H1 (cell line): ENCODE measurements around the gene HACD3. TPM values are rescaled to one million over a fixed set of nuclear protein-coding genes. Genes with fewer than 3 reads are reported as not detected.

ENCODE experiments used
- CTCF ChIA-PET: fragments of 300-600 bp; sonication (Branson Sonifier 250); formaldehyde crosslinking; loops from one replicate; lab custom pipeline; 2021; ENCODE audit not compliant: partially characterized antibody; lab: Charles Lee
- POLR2A ChIA-PET: fragments of 300-600 bp; sonication (Branson Sonifier 250); formaldehyde crosslinking; loops from one replicate; lab custom pipeline; 2021; ENCODE audit warnings: inconsistent platforms; ENCODE audit not compliant: partially characterized antibody; lab: Charles Lee
- DNase-seq, 2 experiments: peaks; one replicate each; pipeline versions ENCODE4 v3.0.0 to v3.0.0-alpha.2; 2010 to 2022; ENCODE audit warnings: low spot score in 2 of 2, low read depth in 1 of 2, mixed read lengths in 1 of 2
- FAIRE-seq: peaks from 2 replicates; lab custom pipeline; 2011; peaks lifted over from hg19 to GRCh38; lab: Jason Lieb, UNC
- H2AFZ ChIP-seq: 2 replicates; pipeline ENCODE4 v1.8.1; 2012; ENCODE audit warnings: low read length, inconsistent platforms
- H2AK5ac ChIP-seq: 2 replicates; pipeline ENCODE4 v1.6.1; 2013; ENCODE audit warnings: low read depth, low read length
- H2BK120ac ChIP-seq: replicated peaks from 2 replicates; pipeline ENCODE3; 2013; ENCODE audit warnings: low read depth, low read length, inconsistent platforms
- H2BK12ac ChIP-seq: 2 replicates; pipeline ENCODE4 v1.6.1; 2013; ENCODE audit warnings: low read depth, low read length
- H2BK15ac ChIP-seq: 2 replicates; pipeline ENCODE4 v1.6.1; 2013; ENCODE audit warnings: low read length
- H2BK20ac ChIP-seq: 2 replicates; pipeline ENCODE4 v1.6.1; 2013; ENCODE audit warnings: low read length
- H2BK5ac ChIP-seq: 2 replicates; pipeline ENCODE4 v1.6.1; 2013; ENCODE audit warnings: low read depth, low read length
- H3K14ac ChIP-seq: 2 replicates; pipeline ENCODE4 v1.6.1; 2013; ENCODE audit warnings: inconsistent platforms; ENCODE audit not compliant: insufficient read length
- H3K18ac ChIP-seq: 2 replicates; pipeline ENCODE4 v1.6.1; 2013; ENCODE audit warnings: low read length; ENCODE audit errors: extremely low read depth
- H3K23ac ChIP-seq: 2 replicates; pipeline ENCODE4 v1.6.1; 2013; ENCODE audit warnings: inconsistent platforms; ENCODE audit not compliant: insufficient read length
- H3K23me2 ChIP-seq: 2 replicates; pipeline ENCODE4 v1.6.1; 2013; ENCODE audit warnings: low read depth, low read length
- H3K27ac ChIP-seq: 2 replicates; pipeline ENCODE4 v1.6.1; 2011; ENCODE audit warnings: low read depth, low read length, inconsistent platforms
- H3K27me3 ChIP-seq, 4 experiments: replicated peaks in 1 of 4; 1 replicate in 1 of 4; 2 replicates in 3 of 4; pipeline versions ENCODE4 v1.6.1 to v1.8.1; 2011 to 2013; ENCODE audit warnings: low read length in 3 of 4, mild to moderate bottlenecking in 3 of 4, inconsistent platforms in 2 of 4, mixed read lengths in 2 of 4, moderate library complexity in 1 of 4; ENCODE audit not compliant: control insufficient read depth in 3 of 4, insufficient read depth in 3 of 4; ENCODE audit errors: extremely low read depth in 1 of 4
- H3K36me3 ChIP-seq, 4 experiments: 2 replicates each; pipeline versions ENCODE4 v1.6.1 to v1.8.1; 2011 to 2013; ENCODE audit warnings: mild to moderate bottlenecking in 4 of 4, low read length in 3 of 4, moderate library complexity in 2 of 4, control low read depth in 1 of 4, inconsistent platforms in 1 of 4; ENCODE audit not compliant: insufficient read depth in 4 of 4, control insufficient read depth in 2 of 4
- H3K4ac ChIP-seq: replicated peaks from 2 replicates; pipeline ENCODE3; 2013; ENCODE audit warnings: low read length, low read depth, mixed read lengths, inconsistent platforms; ENCODE audit not compliant: insufficient read length
- H3K4me1 ChIP-seq, 4 experiments: replicated peaks in 1 of 4; 1 replicate in 1 of 4; 2 replicates in 3 of 4; pipeline versions ENCODE4 v1.6.1 to v1.8.1; 2011 to 2013; ENCODE audit warnings: low read length in 3 of 4, inconsistent platforms in 2 of 4, mixed read lengths in 1 of 4; ENCODE audit not compliant: insufficient read depth in 4 of 4, control insufficient read depth in 3 of 4
- H3K4me2 ChIP-seq, 2 experiments: 2 replicates each; pipeline versions ENCODE4 v1.6.1 to v1.8.1; 2011 to 2013; ENCODE audit warnings: low read depth in 2 of 2, low read length in 2 of 2, control low read depth in 1 of 2, inconsistent platforms in 1 of 2, mild to moderate bottlenecking in 1 of 2; ENCODE audit not compliant: insufficient read depth in 1 of 2
- H3K4me3 ChIP-seq, 4 experiments: fragments of 200-600, 300-600 bp in 1 of 4; sonication (generic), shearing (Covaris generic), sonication (Bioruptor Twin) in 1 of 4; 2 replicates each; pipeline versions ENCODE4 v1.5.1 to v1.8.1; 2011 to 2016; ENCODE audit warnings: low read length in 4 of 4, low read depth in 3 of 4, control low read depth in 2 of 4, inconsistent platforms in 2 of 4, mild to moderate bottlenecking in 2 of 4, mixed read lengths in 1 of 4, moderate library complexity in 1 of 4; ENCODE audit not compliant: insufficient read depth in 2 of 4; ENCODE audit errors: extremely low read depth in 1 of 4
- H3K56ac ChIP-seq: replicated peaks from 2 replicates; pipeline ENCODE3; 2013; ENCODE audit warnings: low read depth, mild to moderate bottlenecking, mixed read lengths, low read length, inconsistent platforms; ENCODE audit not compliant: insufficient read length
- H3K79me1 ChIP-seq: 2 replicates; pipeline ENCODE4 v1.6.1; 2013; ENCODE audit warnings: low read depth, low read length, control low read depth
- H3K79me2 ChIP-seq, 2 experiments: 2 replicates each; pipeline versions ENCODE4 v1.6.1 to v1.8.1; 2012 to 2013; ENCODE audit warnings: low read length in 2 of 2, mild to moderate bottlenecking in 2 of 2, inconsistent platforms in 1 of 2; ENCODE audit not compliant: insufficient read depth in 2 of 2, control insufficient read depth in 1 of 2
- H3K9ac ChIP-seq, 4 experiments: replicated peaks in 1 of 4; 1 replicate in 1 of 4; 2 replicates in 3 of 4; pipeline versions ENCODE4 v1.6.1 to v1.8.1; 2011 to 2013; ENCODE audit warnings: low read depth in 3 of 4, low read length in 3 of 4, control low read depth in 2 of 4, mild to moderate bottlenecking in 2 of 4, moderate library complexity in 2 of 4, inconsistent platforms in 1 of 4; ENCODE audit errors: extremely low read depth in 1 of 4
- H3K9me3 ChIP-seq, 2 experiments: 2 replicates each; pipeline versions ENCODE4 v1.6.1 to v1.8.1; 2012 to 2013; ENCODE audit warnings: mild to moderate bottlenecking in 2 of 2, moderate library complexity in 2 of 2, control low read depth in 1 of 2, inconsistent platforms in 1 of 2, low read depth in 1 of 2, low read length in 1 of 2, mixed read lengths in 1 of 2; ENCODE audit not compliant: insufficient read depth in 2 of 2
- H4K20me1 ChIP-seq, 2 experiments: replicated peaks in 1 of 2; 2 replicates each; pipeline versions ENCODE3 to v1.8.1; 2011 to 2013; ENCODE audit warnings: inconsistent platforms in 2 of 2, low read length in 2 of 2, mild to moderate bottlenecking in 1 of 2; ENCODE audit not compliant: insufficient read depth in 2 of 2, control insufficient read depth in 1 of 2
- H4K5ac ChIP-seq: 2 replicates; pipeline ENCODE4 v1.6.1; 2013; ENCODE audit warnings: low read length, low read depth, mixed read lengths, inconsistent platforms; ENCODE audit not compliant: insufficient read length
- H4K8ac ChIP-seq: 2 replicates; pipeline ENCODE4 v1.8.0; 2013; ENCODE audit warnings: mild to moderate bottlenecking, moderate library complexity, low read length, inconsistent platforms; ENCODE audit not compliant: insufficient read depth; ENCODE audit errors: extremely low read depth
- H4K91ac ChIP-seq: replicated peaks from 2 replicates; pipeline ENCODE3; 2013; ENCODE audit warnings: low read length, mixed read lengths, inconsistent platforms; ENCODE audit not compliant: insufficient read length
- POLR2A ChIP-seq, 2 experiments: IDR thresholded peaks; 1 replicate in 1 of 2; 2 replicates in 1 of 2; pipeline ENCODE4 v1.6.1; 2011; ENCODE audit warnings: low read depth in 2 of 2, low read length in 2 of 2, mild to moderate bottlenecking in 2 of 2; ENCODE audit errors: control extremely low read depth in 1 of 2
- POLR2AphosphoS5 ChIP-seq: IDR thresholded peaks from 2 replicates; pipeline ENCODE4 v1.6.1; 2011; ENCODE audit warnings: low read depth, low read length
- SIRT6 ChIP-seq: IDR thresholded peaks from one replicate; pipeline ENCODE4 v1.7.1; 2012; ENCODE audit warnings: low read length, inconsistent platforms
- SIX5 ChIP-seq: IDR thresholded peaks from 2 replicates; pipeline ENCODE4 v1.6.1; 2011; ENCODE audit warnings: mild to moderate bottlenecking, low read depth, low read length
- TAF1 ChIP-seq: IDR thresholded peaks from 2 replicates; pipeline ENCODE4 v1.6.1; 2011; ENCODE audit warnings: mild to moderate bottlenecking, low read depth, low read length
- TCF12 ChIP-seq: IDR thresholded peaks from 2 replicates; pipeline ENCODE4 v1.6.1; 2011; ENCODE audit warnings: low read depth, mild to moderate bottlenecking, low read length
- WGBS, 2 experiments: shearing (Covaris generic) in 1 of 2; methylation state at CpG; one replicate each; pipeline versions ENCODE4 v1.1.6 to v1.1.7; 2013 to 2015; ENCODE audit warnings: low lambda C conversion rate in 2 of 2, mixed read lengths in 2 of 2, inconsistent platforms in 1 of 2, low coverage in 1 of 2, missing lambda C conversion rate in 1 of 2; ENCODE audit not compliant: insufficient replicate concordance in 2 of 2, insufficient coverage in 1 of 2, insufficient read length in 1 of 2; ENCODE audit errors: extremely low coverage in 1 of 2, missing lambda C conversion rate in 1 of 2; 5-methylcytosine and 5-hydroxymethylcytosine counted together
- polyA plus RNA-seq, 7 experiments: library from polyadenylated mRNA; depleted of rRNA in 3 of 7; stranded (reverse) in 5 of 7; unstranded in 2 of 7; fragments of >200 nt in 5 of 7; fragments of 200-250 nt in 2 of 7; gene quantifications; 1 replicate in 5 of 7; 2 replicates in 1 of 7; 4 replicates in 1 of 7; pipeline versions ENCODE4 v1.2.1 to v1.2.3, GENCODE V29; 2011 to 2013; ENCODE audit warnings: missing spikeins in 2 of 7, mixed read lengths in 2 of 7
- total RNA-seq: library from RNA; stranded (reverse); fragmentation: NEBNext Ultra II Directional; extraction: Animal tissue kit (Norgen Biotek cat#: 25700); gene quantifications from 2 replicates; pipeline ENCODE4 v1.2.1, GENCODE V29; 2021
- TF ChIP-seq, protein P1 (sequence below): IDR thresholded peaks from 2 replicates; pipeline ENCODE4 v1.6.1; 2011; ENCODE audit warnings: low read depth, mild to moderate bottlenecking, low read length; ENCODE audit not compliant: insufficient read depth

HACD3 gene
- total and polyA plus RNA-seq, 2 of the 8 experiments (the other 6 are each of a cell fraction or from before 2014, with no cell fraction given), result 78.8 to 120 TPM

GRCh38 chr15:65509321-65509720, 20.9 kb upstream of the HACD3 start:
- no peak overlapping the region for H2BK12ac ChIP-seq
- DNase-seq, result no peak
- H3K27me3 ChIP-seq, result no peaks in the 10 kb centered on the region
- no peak overlapping the region for H4K5ac ChIP-seq
- H2BK120ac ChIP-seq, result no peak overlapping the region
- no peak overlapping the region for H2BK20ac ChIP-seq
- 82% methylated on average over 2 of the region's 2 CpGs; no CpG with 5 or more reads in 1 of the 2 experiments for WGBS, 2 experiments
- H3K56ac ChIP-seq, result no peak overlapping the region
- peaks cover 0 to 43% (median 9%) of the 10 kb centered on the region in 4 experiments; a peak in 4 of 8 replicates for H3K36me3 ChIP-seq
- no peak overlapping the region for H2AFZ ChIP-seq
- H2BK15ac ChIP-seq, result no peak overlapping the region
- H3K79me1 ChIP-seq, result no peaks in the 10 kb centered on the region
- no peaks in the 10 kb centered on the region for H3K23me2 ChIP-seq
- no peak for FAIRE-seq
- H4K91ac ChIP-seq, result no peak overlapping the region
- POLR2A ChIA-PET, result interaction anchor here (0.6 to 1.5 kb wide), 6 partner anchors 9 to 174 kb away, joined by 3 to 5 read pairs (median 4); no protein-coding TSS in a partner anchor
- no peak overlapping the region for H4K8ac ChIP-seq
- no peak overlapping the region for H3K23ac ChIP-seq
- H3K9ac ChIP-seq, result no peak overlapping the region
- no peak overlapping the region for H3K4me3 ChIP-seq
- H3K18ac ChIP-seq, result no peak overlapping the region
- H4K20me1 ChIP-seq, result no peaks in the 10 kb centered on the region
- 0 out of 4 replicates have a peak, but pooled peaks cover 0 to 7% of the 10 kb centered on the region in 2 experiments for H3K79me2 ChIP-seq
- no peak overlapping the region for H2BK5ac ChIP-seq
- no peak overlapping the region for H3K14ac ChIP-seq
- no peaks in the 10 kb centered on the region for H3K4me1 ChIP-seq
- no peaks in the 10 kb centered on the region for H3K9me3 ChIP-seq
- TF ChIP-seq SIX5, result no peak
- TF ChIP-seq, protein P1, sequence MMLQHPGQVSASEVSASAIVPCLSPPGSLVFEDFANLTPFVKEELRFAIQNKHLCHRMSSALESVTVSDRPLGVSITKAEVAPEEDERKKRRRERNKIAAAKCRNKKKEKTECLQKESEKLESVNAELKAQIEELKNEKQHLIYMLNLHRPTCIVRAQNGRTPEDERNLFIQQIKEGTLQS, result no peak
- no peak for TF ChIP-seq TAF1
- TF ChIP-seq TCF12, result no peak
- no peak for TF ChIP-seq SIRT6
- TF ChIP-seq POLR2AphosphoS5, result no peak
- TF ChIP-seq POLR2A (IDR thresholded peaks at IDR 0.05; ENCODE audit: control extremely low read depth in 1 of 2, low read depth in 2 of 2, low read length in 2 of 2), result no peak
- TF ChIP-seq, all 59 proteins: peak for 0
- Histone ChIP-seq H3K4me2 (no peak overlapping the region), H2AK5ac (no peak overlapping the region), H3K4ac (no peak overlapping the region), H3K27ac (no peak overlapping the region)
- CTCF ChIA-PET, result interaction anchor here (0.6 to 0.9 kb wide), 2 partner anchors 109 to 252 kb away, joined by 3 to 5 read pairs; no protein-coding TSS in a partner anchor
